ENCODE results near the gene GGCT.

GRCh38 chr7:30472081-30472783 lies 32.4 kb downstream of the GGCT start:
- TF ChIP-seq EP300 (IDR thresholded peaks at IDR 0.05) = no peak
- no peak for TF ChIP-seq CTCF (IDR thresholded peaks at IDR 0.05)
